ENCODE results near the gene FDXACB1.
A peak's percentile ranks its signal among the peaks of the same experiment; 100 is the strongest.
"Not testable (repeated sequence)": the region's sequence is repeated elsewhere in the genome, so short reads cannot be mapped to it uniquely, and the experiment has no call there.

The FDXACB1 gene

GRCh38 chr11:111908639-111909305 lies 29.8 kb upstream of the FDXACB1 start:
- H3K4me3 ChIP-seq (ENCODE audit: low read length): no peak overlapping the region
- no peak for DNase-seq (ENCODE audit: low read depth)
- no peak for TF ChIP-seq CTCF (conservative IDR thresholded peaks at IDR 0.05; ENCODE audit: low read length)

- no peak for TF ChIP-seq CTCF (conservative IDR thresholded peaks at IDR 0.05; ENCODE audit: low read length)
- DNase-seq (ENCODE audit: low read depth): no peak
- no peak overlapping the region for H3K4me3 ChIP-seq (ENCODE audit: low read length)
These were observed 27.7 kb upstream of the FDXACB1 start for GRCh38 chr11:111906680-111907079.

- H3K4me3 ChIP-seq (ENCODE audit: low read length): no peak overlapping the region
- TF ChIP-seq CTCF (conservative IDR thresholded peaks at IDR 0.05; ENCODE audit: low read length): no peak
- no peak for DNase-seq (ENCODE audit: low read depth)
These were observed 26.4 kb upstream of the FDXACB1 start for GRCh38 chr11:111905411-111905810.

GRCh38 chr11:111886844-111887243 lies 7.9 kb upstream of the FDXACB1 start:
- no peak overlapping the region for H3K4me3 ChIP-seq (ENCODE audit: low read length)
- DNase-seq (ENCODE audit: low read depth): no peak
- TF ChIP-seq CTCF (conservative IDR thresholded peaks at IDR 0.05; ENCODE audit: low read length): no peak

GRCh38 chr11:111886032-111886431 lies 7.1 kb upstream of the FDXACB1 start:
- DNase-seq (ENCODE audit: low read depth): no peak
- TF ChIP-seq CTCF (conservative IDR thresholded peaks at IDR 0.05; ENCODE audit: low read length): no peak
- no peak overlapping the region for H3K4me3 ChIP-seq (ENCODE audit: low read length)

GRCh38 chr11:111885053-111885452 lies 6.1 kb upstream of the FDXACB1 start:
- DNase-seq (ENCODE audit: low read depth); H3K4me3 ChIP-seq (ENCODE audit: low read length): not testable (repeated sequence)

- no peak overlapping the region for H3K4me3 ChIP-seq (ENCODE audit: low read length)
- no peak for DNase-seq (ENCODE audit: low read depth)
- no peak for TF ChIP-seq CTCF (conservative IDR thresholded peaks at IDR 0.05; ENCODE audit: low read length)
These were observed 3.2 kb upstream of the FDXACB1 start for GRCh38 chr11:111882202-111882601.

GRCh38 chr11:111879637-111879960 lies 634 bp upstream of the FDXACB1 start:
- H3K4me3 ChIP-seq (ENCODE audit: low read length): peak overlapping the region; percentile 97
- TF ChIP-seq CTCF (conservative IDR thresholded peaks at IDR 0.05; ENCODE audit: low read length): no peak
- DNase-seq (ENCODE audit: low read depth): no peak
